Activated T-cell treated with anti-CD3 and anti-CD28 coated beads, Interleukin-2, amount 50 U/mL, for 4 hours (primary cell): ENCODE measurements around the gene CHRM5. TPM values are rescaled to one million over a fixed set of nuclear protein-coding genes. Genes with fewer than 3 reads are reported as not detected.
"Not testable (repeated sequence)": the region's sequence is repeated elsewhere in the genome, so short reads cannot be mapped to it uniquely, and the experiment has no call there.

ENCODE experiments used
- ATAC-seq, 2 donors: fragments of 200-7000 bp; cut with Tn5 transposase; one replicate each; pipeline ENCODE4 v1.10.0; 2021
- DNase-seq: peaks from one replicate; pipeline ENCODE4 v3.0.0-alpha.2; 2020
- H3K27me3 Mint-ChIP-seq: one replicate; pipeline ENCODE4 v1.8.0; 2021; ENCODE audit warnings: low read depth, mixed read lengths
- H3K36me3 Mint-ChIP-seq: one replicate; pipeline ENCODE4 v1.8.0; 2022; ENCODE audit warnings: mixed read lengths; ENCODE audit not compliant: insufficient read depth
- H3K4me1 Mint-ChIP-seq: one replicate; pipeline ENCODE4 v1.8.0; 2021; ENCODE audit warnings: low read depth, mixed read lengths
- H3K4me3 Mint-ChIP-seq: one replicate; pipeline ENCODE4 v1.8.0; 2021; ENCODE audit warnings: mild to moderate bottlenecking, moderate library complexity, mixed read lengths
- H3K9me3 Mint-ChIP-seq: one replicate; pipeline ENCODE4 v1.8.0; 2021; ENCODE audit warnings: mixed read lengths
- total RNA-seq, 3 donors: library from RNA; stranded (reverse); gene quantifications; one replicate each; pipeline ENCODE4 v1.2.1, GENCODE V29; 2021

Gene CHRM5
- total RNA-seq, 3 donors from 2014 or later: 0.05 TPM; not detected in 2

- H3K27me3 Mint-ChIP-seq: no peaks in the 10 kb centered on the region
- no peaks in the 10 kb centered on the region for H3K9me3 Mint-ChIP-seq
- peaks cover 2% of the 10 kb centered on the region for H3K36me3 Mint-ChIP-seq
- no peak overlapping the region for H3K4me3 Mint-ChIP-seq
- DNase-seq (no peak), ATAC-seq (no peak)
- no peaks in the 10 kb centered on the region for H3K4me1 Mint-ChIP-seq
Observed at GRCh38 chr15:34011481-34011880, 43.2 kb downstream of the CHRM5 start.

- no peak overlapping the region for H3K4me3 Mint-ChIP-seq
- DNase-seq (no peak), ATAC-seq (no peak)
- H3K4me1 Mint-ChIP-seq: no peaks in the 10 kb centered on the region
- H3K27me3 Mint-ChIP-seq: no peaks in the 10 kb centered on the region
- H3K9me3 Mint-ChIP-seq: no peaks in the 10 kb centered on the region
- H3K36me3 Mint-ChIP-seq: peaks cover 2% of the 10 kb centered on the region
Observed at GRCh38 chr15:34012461-34013028, 44.2 kb downstream of the CHRM5 start.

GRCh38 chr15:34013746-34014145, 45.4 kb downstream of the CHRM5 start:
- no peak for DNase-seq
- H3K36me3 Mint-ChIP-seq: peaks cover 2% of the 10 kb centered on the region

GRCh38 chr15:34014556-34014955, 46.3 kb downstream of the CHRM5 start:
- Mint-ChIP-seq H3K4me3 (no peak overlapping the region), H3K36me3 (peaks cover 2% of the 10 kb centered on the region), H3K27me3 (no peaks in the 10 kb centered on the region), H3K9me3 (no peaks in the 10 kb centered on the region), H3K4me1 (peaks cover 9% of the 10 kb centered on the region)
- ATAC-seq (no peak), DNase-seq (no peak)

More at GRCh38 chr15:34013746-34014145, 45.4 kb downstream of the CHRM5 start:
- ATAC-seq: no peak
- no peak overlapping the region for H3K4me3 Mint-ChIP-seq
- peaks cover 8% of the 10 kb centered on the region for H3K4me1 Mint-ChIP-seq
- no peaks in the 10 kb centered on the region for H3K9me3 Mint-ChIP-seq
- no peaks in the 10 kb centered on the region for H3K27me3 Mint-ChIP-seq

- peak overlapping the region; percentile 0 for H3K4me3 Mint-ChIP-seq
- peaks cover 9% of the 10 kb centered on the region for H3K4me1 Mint-ChIP-seq
- no peaks in the 10 kb centered on the region for H3K27me3 Mint-ChIP-seq
- ATAC-seq (peak; percentile 40 to 41), DNase-seq (no peak)
- H3K9me3 Mint-ChIP-seq: no peaks in the 10 kb centered on the region
- peaks cover 7% of the 10 kb centered on the region for H3K36me3 Mint-ChIP-seq
Observed at GRCh38 chr15:34018021-34018645, 49.8 kb downstream of the CHRM5 start.

GRCh38 chr15:34018738-34019137, 50.4 kb downstream of the CHRM5 start:
- not testable (repeated sequence) for DNase-seq, ATAC-seq, H3K9me3 Mint-ChIP-seq, H3K36me3 Mint-ChIP-seq, H3K4me1 Mint-ChIP-seq, H3K27me3 Mint-ChIP-seq, H3K4me3 Mint-ChIP-seq

- peaks cover 9% of the 10 kb centered on the region for H3K4me1 Mint-ChIP-seq
- no peak for DNase-seq
- ATAC-seq: peak in 1 of 2 donors; percentile 68
- no peak overlapping the region for H3K4me3 Mint-ChIP-seq
- peaks cover 7% of the 10 kb centered on the region for H3K36me3 Mint-ChIP-seq
- no peaks in the 10 kb centered on the region for H3K27me3 Mint-ChIP-seq
- H3K9me3 Mint-ChIP-seq: no peaks in the 10 kb centered on the region
Observed at GRCh38 chr15:34019369-34019990, 51.2 kb downstream of the CHRM5 start.

- no peaks in the 10 kb centered on the region for H3K27me3 Mint-ChIP-seq
- H3K9me3 Mint-ChIP-seq: peaks cover 4% of the 10 kb centered on the region
- no peaks in the 10 kb centered on the region for H3K4me1 Mint-ChIP-seq
- ATAC-seq (no peak), DNase-seq (no peak)
- H3K4me3 Mint-ChIP-seq: no peak overlapping the region
- peaks cover 10% of the 10 kb centered on the region for H3K36me3 Mint-ChIP-seq
Observed at GRCh38 chr15:34023907-34024306, 55.6 kb downstream of the CHRM5 start.

- Mint-ChIP-seq H3K4me1 (no peaks in the 10 kb centered on the region), H3K9me3 (peaks cover 4% of the 10 kb centered on the region), H3K4me3 (no peak overlapping the region), H3K27me3 (no peaks in the 10 kb centered on the region), H3K36me3 (peaks cover 11% of the 10 kb centered on the region)
- DNase-seq: no peak
- ATAC-seq: no peak
Observed at GRCh38 chr15:34025252-34025651, 57.0 kb downstream of the CHRM5 start.

- H3K4me3 Mint-ChIP-seq: no peak overlapping the region
Observed at GRCh38 chr15:34027606-34028005, 59.3 kb downstream of the CHRM5 start.

GRCh38 chr15:34031987-34032760, 63.9 kb downstream of the CHRM5 start:
- peaks cover 5% of the 10 kb centered on the region for H3K36me3 Mint-ChIP-seq
- peaks cover 4% of the 10 kb centered on the region for H3K9me3 Mint-ChIP-seq
- ATAC-seq (peak; percentile 53 to 92), DNase-seq (peak; percentile 12)
- H3K4me3 Mint-ChIP-seq: no peak overlapping the region
- peaks cover 4% of the 10 kb centered on the region for H3K4me1 Mint-ChIP-seq
- no peaks in the 10 kb centered on the region for H3K27me3 Mint-ChIP-seq

More at GRCh38 chr15:34027606-34028005, 59.3 kb downstream of the CHRM5 start:
- H3K9me3 Mint-ChIP-seq: peaks cover 4% of the 10 kb centered on the region
- peaks cover 1% of the 10 kb centered on the region for H3K4me1 Mint-ChIP-seq
- DNase-seq: no peak
- H3K36me3 Mint-ChIP-seq: peaks cover 8% of the 10 kb centered on the region
- ATAC-seq: no peak
- H3K27me3 Mint-ChIP-seq: no peaks in the 10 kb centered on the region

- no peaks in the 10 kb centered on the region for H3K27me3 Mint-ChIP-seq
- H3K4me1 Mint-ChIP-seq: peaks cover 19% of the 10 kb centered on the region
- ATAC-seq (peak; percentile 76 to 79), DNase-seq (peak; percentile 74)
- H3K9me3 Mint-ChIP-seq: no peaks in the 10 kb centered on the region
- H3K36me3 Mint-ChIP-seq: no peaks in the 10 kb centered on the region
- peak overlapping the region; percentile 91 for H3K4me3 Mint-ChIP-seq
Observed at GRCh38 chr15:34038023-34038870, 70.0 kb downstream of the CHRM5 start.

GRCh38 chr15:34038871-34039789, 70.8 kb downstream of the CHRM5 start, which contains the start of gene AVEN:
TSS of gene AVEN (minus strand) at chr15:34039204. CDS start at chr15:34039046, 158 bp downstream.
- Mint-ChIP-seq H3K27me3 (no peaks in the 10 kb centered on the region), H3K4me3 (peak within 1 kb of the TSS; percentile 91), H3K9me3 (no peaks in the 10 kb centered on the region), H3K36me3 (no peaks in the 10 kb centered on the region), H3K4me1 (peaks cover 19% of the 10 kb centered on the region)
- peak; percentile 72 to 74 for ATAC-seq
- DNase-seq: peak; percentile 48
